Ecto neural progenitor cell (in vitro differentiated cells): ENCODE measurements around the gene COMMD10.

Source experiments
- DNase-seq: peaks from one replicate; pipeline ENCODE4 v3.0.0-alpha.2; 2018; ENCODE audit warnings: low spot score

The COMMD10 gene

GRCh38 chr5:116216246-116216645 lies 131.4 kb downstream of the COMMD10 start:
- no peak for DNase-seq

DNA sequence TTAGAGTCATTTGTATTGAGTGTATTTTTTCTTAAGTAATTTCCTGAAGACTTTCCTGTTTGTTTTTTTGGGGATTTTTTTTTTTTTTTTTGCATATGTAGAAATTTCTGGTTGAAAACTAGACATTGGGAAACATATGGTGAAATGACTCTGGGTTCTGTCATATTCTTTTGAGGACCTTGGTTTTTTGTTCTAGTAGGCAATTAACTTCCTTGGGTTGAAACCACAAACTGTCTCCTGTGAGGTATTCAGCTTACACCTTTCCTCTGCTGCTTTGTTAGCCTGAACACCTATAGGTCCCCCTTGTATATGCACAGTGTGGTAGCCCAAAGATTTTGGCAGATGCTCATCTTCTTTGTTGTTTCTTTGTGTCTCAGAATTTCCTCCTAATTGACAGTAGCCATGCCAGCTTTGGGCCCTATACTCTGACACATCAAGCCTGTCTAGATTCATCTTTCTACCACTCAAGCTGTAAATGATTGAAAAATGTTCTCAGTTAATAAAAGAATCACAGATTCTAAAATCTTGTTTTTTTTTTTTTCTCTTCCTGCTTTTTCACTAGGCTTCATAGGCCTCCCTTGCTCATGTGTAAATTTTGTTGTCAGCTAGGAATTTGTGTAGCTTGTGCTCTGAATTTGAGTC lies 140.6 kb downstream of the COMMD10 start:
- DNase-seq = no peak

- no peak for DNase-seq
These were observed 144.4 kb downstream of the COMMD10 start for GRCh38 chr5:116229131-116229689.

DNA sequence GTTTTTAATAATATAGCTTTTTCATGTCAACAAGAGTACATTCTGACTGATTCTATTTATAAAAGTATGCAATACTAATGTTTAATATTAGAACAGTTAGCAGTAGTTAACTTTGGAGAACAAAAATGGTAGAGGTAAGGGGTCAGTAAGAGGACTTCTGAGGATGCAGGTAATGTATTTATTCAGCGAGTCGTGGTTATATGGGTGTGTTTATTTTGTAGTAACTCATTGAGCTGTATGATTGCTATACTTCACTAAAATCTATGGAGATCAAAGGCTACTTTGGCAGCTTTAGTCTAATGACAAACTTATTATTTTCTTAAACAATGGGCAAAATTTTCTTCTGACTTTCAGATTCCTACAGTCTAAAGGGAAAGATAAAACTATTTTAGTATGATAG lies 146.5 kb downstream of the COMMD10 start:
- no peak for DNase-seq

DNA sequence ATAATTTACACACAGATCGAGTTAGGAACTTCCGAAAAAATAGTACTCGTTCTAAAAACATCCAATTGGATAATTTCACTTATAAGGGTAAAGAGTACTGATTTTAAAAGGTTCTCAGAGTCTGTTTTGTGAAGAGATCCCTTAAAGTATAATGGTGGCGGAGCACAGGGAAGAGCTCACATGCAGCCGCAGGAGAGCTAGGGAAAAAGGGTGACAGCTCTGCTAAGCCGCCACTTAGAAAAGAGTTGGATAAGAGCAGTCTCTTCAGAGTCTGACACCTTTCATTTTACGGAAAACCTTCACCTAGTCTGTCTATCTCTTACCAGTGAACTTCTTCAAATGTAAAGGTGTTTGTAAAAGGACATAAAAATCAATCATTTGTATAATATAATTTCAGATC lies 149.9 kb downstream of the COMMD10 start:
- no peak for DNase-seq

DNA sequence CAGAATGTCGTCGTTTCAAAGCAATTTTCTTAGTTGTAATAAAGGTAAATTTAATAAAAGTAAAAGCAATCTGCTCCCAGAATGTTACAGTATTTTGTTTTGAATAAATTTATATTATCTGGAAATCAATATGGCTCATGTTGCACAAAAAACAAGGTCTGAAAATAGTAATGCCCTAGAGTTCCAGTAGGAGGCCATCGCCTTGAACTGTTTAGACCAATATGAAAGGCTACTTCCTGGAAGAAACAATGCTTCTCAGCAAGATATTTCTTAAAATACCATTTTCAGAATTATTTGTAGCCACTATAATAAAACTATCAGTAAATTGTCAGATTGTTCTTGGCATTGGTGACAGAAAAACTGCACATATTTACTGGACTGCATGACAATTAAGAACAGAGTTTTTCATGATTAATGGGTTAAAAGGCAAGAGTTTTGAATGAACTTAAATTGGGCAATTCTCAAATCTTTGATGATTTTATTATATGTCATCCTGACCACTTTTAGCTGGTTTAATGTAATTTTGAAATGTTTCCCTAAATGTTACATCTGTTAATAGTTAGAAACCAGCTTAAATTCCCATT lies 153.2 kb downstream of the COMMD10 start:
- no peak for DNase-seq

DNA sequence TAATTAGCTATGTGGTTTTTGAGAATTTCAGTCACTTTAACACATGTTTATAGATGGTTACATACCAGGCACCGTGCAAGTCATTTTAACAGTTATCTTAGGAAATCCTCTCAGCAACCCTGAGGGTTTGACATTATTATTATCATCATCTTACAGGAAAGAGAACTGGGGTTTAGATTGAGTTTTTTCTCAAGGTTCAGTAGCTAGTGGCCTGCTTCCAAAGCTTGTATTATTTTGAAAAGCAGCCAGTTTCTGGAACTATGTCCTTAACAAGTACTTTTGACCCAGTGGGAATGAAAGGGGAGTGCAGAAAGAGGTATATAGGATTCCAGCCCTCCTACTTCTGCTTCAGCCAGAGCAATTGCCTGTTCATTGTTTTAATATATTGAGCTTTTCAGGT lies 157.5 kb downstream of the COMMD10 start:
- no peak for DNase-seq

- no peak for DNase-seq
These were observed 163.6 kb downstream of the COMMD10 start for GRCh38 chr5:116248432-116248831.

GRCh38 chr5:116249648-116250047 lies 164.8 kb downstream of the COMMD10 start:
- DNase-seq = no peak

GRCh38 chr5:116256717-116257116 lies 171.9 kb downstream of the COMMD10 start:
- no peak for DNase-seq

GRCh38 chr5:116265471-116265870 lies 180.6 kb downstream of the COMMD10 start:
- DNase-seq = no peak

DNA sequence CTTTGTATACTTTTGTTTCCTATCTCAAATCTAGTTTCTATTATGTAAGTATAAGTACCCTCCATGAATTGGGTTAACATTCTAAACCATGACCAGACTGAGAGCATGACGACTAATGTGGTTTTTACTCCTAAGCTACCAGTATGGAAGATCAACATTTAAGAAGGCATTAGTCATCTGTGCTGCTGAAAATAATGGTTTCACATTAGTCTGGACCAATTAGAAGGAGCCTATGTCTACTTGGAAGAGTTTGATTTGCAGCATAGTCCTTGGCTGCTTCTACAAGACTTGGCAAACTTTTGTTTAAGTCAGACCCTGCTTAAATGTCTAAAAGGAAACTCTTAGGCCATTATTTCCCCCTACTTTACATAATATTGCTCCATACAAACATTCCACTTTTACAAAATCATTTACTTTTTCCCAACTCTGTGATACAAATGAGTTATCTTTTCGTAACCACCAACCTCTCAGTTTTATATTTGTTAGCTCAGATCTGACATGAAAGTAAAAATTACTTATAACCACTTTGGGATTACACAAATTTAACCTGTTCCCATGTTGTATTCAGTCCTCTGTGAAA lies 186.7 kb downstream of the COMMD10 start:
- no peak for DNase-seq

- no peak for DNase-seq
These were observed 187.6 kb downstream of the COMMD10 start for GRCh38 chr5:116272281-116272941.

GRCh38 chr5:116273448-116274242 lies 188.8 kb downstream of the COMMD10 start:
- no peak for DNase-seq

- DNase-seq = no peak
These were observed 189.4 kb downstream of the COMMD10 start for GRCh38 chr5:116274251-116274650.

DNA sequence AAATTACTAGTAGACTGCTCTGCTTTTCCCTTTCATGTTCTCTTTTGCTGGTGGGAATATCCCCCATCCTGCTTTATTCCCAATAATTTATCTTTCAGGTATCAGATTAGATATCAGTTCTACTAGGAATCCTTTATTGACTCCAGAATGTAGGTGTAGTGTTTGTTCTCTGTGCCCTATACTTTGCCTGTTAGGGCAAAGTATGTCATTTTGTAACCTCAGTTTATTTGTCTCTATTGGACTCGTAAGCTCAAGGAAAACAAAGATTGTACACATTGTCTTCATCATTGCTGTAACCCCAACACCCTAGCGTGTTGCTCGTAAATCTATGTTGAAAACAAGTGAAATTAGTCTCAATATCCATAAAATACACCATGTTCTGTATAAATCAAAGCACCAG lies 190.5 kb downstream of the COMMD10 start:
- DNase-seq = no peak

DNA sequence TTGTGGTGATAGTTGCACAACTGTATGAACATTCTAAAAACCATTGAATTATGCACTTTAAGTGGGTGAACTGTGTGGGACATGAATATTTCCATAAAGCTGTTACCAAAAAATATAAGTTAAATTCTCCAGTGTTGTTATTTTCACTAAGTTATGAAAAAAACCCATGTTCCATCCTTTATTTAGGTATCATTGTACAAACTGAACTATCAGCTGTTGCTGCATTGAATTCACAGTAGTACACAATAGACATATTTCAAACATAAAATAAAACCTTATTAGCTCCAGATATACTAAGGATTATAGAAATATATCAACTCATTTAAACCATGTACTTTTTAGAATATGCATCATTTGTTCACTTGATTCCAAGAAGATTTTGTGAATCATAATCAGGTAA lies 192.1 kb downstream of the COMMD10 start:
- DNase-seq = no peak

GRCh38 chr5:116280149-116280803 lies 195.5 kb downstream of the COMMD10 start:
- DNase-seq = no peak

- no peak for DNase-seq
These were observed 196.5 kb downstream of the COMMD10 start for GRCh38 chr5:116281309-116281708.

DNA sequence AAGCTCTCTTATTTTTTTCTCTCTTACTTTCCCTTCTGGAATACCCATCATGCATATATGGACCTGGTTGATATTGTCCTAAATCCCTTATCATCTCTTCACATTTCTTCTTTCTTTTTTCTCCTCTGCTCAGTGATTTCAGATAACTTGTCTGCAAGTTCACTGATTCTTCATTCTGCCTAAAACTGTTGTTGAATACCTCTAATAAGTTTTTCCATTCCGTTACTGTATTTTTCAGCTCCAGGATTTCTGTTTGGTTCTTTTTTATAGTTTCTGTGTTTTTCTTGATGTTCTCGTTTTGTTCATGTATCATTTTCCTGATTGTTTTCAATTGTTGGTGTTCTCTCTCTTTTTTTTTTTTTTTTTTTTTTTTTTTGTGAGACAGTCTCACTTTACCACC lies 203.7 kb downstream of the COMMD10 start:
- DNase-seq = no peak

GRCh38 chr5:116289276-116289675 lies 204.5 kb downstream of the COMMD10 start:
- DNase-seq = no peak

- no peak for DNase-seq
These were observed 206.4 kb downstream of the COMMD10 start for GRCh38 chr5:116291271-116291670.
